H1 (cell line): Measurements from ENCODE around the gene NDRG2. TPM values are rescaled to one million over a fixed set of nuclear protein-coding genes. Genes with fewer than 3 reads are reported as not detected.

Experiments
- CTCF ChIA-PET: fragments of 300-600 bp; sonication (Branson Sonifier 250); formaldehyde crosslinking; loops from one replicate; lab custom pipeline; 2021; ENCODE audit not compliant: partially characterized antibody; lab: Charles Lee
- POLR2A ChIA-PET: fragments of 300-600 bp; sonication (Branson Sonifier 250); formaldehyde crosslinking; loops from one replicate; lab custom pipeline; 2021; ENCODE audit warnings: inconsistent platforms; ENCODE audit not compliant: partially characterized antibody; lab: Charles Lee
- DNase-seq, 2 experiments: peaks; one replicate each; pipeline versions ENCODE4 v3.0.0 to v3.0.0-alpha.2; 2010 to 2022; ENCODE audit warnings: low spot score in 2 of 2, low read depth in 1 of 2, mixed read lengths in 1 of 2
- FAIRE-seq: peaks from 2 replicates; lab custom pipeline; 2011; peaks lifted over from hg19 to GRCh38; lab: Jason Lieb, UNC
- H2AFZ ChIP-seq: 2 replicates; pipeline ENCODE4 v1.8.1; 2012; ENCODE audit warnings: low read length, inconsistent platforms
- H2AK5ac ChIP-seq: 2 replicates; pipeline ENCODE4 v1.6.1; 2013; ENCODE audit warnings: low read depth, low read length
- H2BK120ac ChIP-seq: replicated peaks from 2 replicates; pipeline ENCODE3; 2013; ENCODE audit warnings: low read depth, low read length, inconsistent platforms
- H2BK12ac ChIP-seq: 2 replicates; pipeline ENCODE4 v1.6.1; 2013; ENCODE audit warnings: low read depth, low read length
- H2BK15ac ChIP-seq: 2 replicates; pipeline ENCODE4 v1.6.1; 2013; ENCODE audit warnings: low read length
- H2BK20ac ChIP-seq: 2 replicates; pipeline ENCODE4 v1.6.1; 2013; ENCODE audit warnings: low read length
- H2BK5ac ChIP-seq: 2 replicates; pipeline ENCODE4 v1.6.1; 2013; ENCODE audit warnings: low read depth, low read length
- H3K14ac ChIP-seq: 2 replicates; pipeline ENCODE4 v1.6.1; 2013; ENCODE audit warnings: inconsistent platforms; ENCODE audit not compliant: insufficient read length
- H3K18ac ChIP-seq: 2 replicates; pipeline ENCODE4 v1.6.1; 2013; ENCODE audit warnings: low read length; ENCODE audit errors: extremely low read depth
- H3K23ac ChIP-seq: 2 replicates; pipeline ENCODE4 v1.6.1; 2013; ENCODE audit warnings: inconsistent platforms; ENCODE audit not compliant: insufficient read length
- H3K23me2 ChIP-seq: 2 replicates; pipeline ENCODE4 v1.6.1; 2013; ENCODE audit warnings: low read depth, low read length
- H3K27ac ChIP-seq: 2 replicates; pipeline ENCODE4 v1.6.1; 2011; ENCODE audit warnings: low read depth, low read length, inconsistent platforms
- H3K27me3 ChIP-seq, 4 experiments: replicated peaks in 1 of 4; 1 replicate in 1 of 4; 2 replicates in 3 of 4; pipeline versions ENCODE4 v1.6.1 to v1.8.1; 2011 to 2013; ENCODE audit warnings: low read length in 3 of 4, mild to moderate bottlenecking in 3 of 4, inconsistent platforms in 2 of 4, mixed read lengths in 2 of 4, moderate library complexity in 1 of 4; ENCODE audit not compliant: control insufficient read depth in 3 of 4, insufficient read depth in 3 of 4; ENCODE audit errors: extremely low read depth in 1 of 4
- H3K36me3 ChIP-seq, 4 experiments: 2 replicates each; pipeline versions ENCODE4 v1.6.1 to v1.8.1; 2011 to 2013; ENCODE audit warnings: mild to moderate bottlenecking in 4 of 4, low read length in 3 of 4, moderate library complexity in 2 of 4, control low read depth in 1 of 4, inconsistent platforms in 1 of 4; ENCODE audit not compliant: insufficient read depth in 4 of 4, control insufficient read depth in 2 of 4
- H3K4ac ChIP-seq: replicated peaks from 2 replicates; pipeline ENCODE3; 2013; ENCODE audit warnings: low read length, low read depth, mixed read lengths, inconsistent platforms; ENCODE audit not compliant: insufficient read length
- H3K4me1 ChIP-seq, 4 experiments: replicated peaks in 1 of 4; 1 replicate in 1 of 4; 2 replicates in 3 of 4; pipeline versions ENCODE4 v1.6.1 to v1.8.1; 2011 to 2013; ENCODE audit warnings: low read length in 3 of 4, inconsistent platforms in 2 of 4, mixed read lengths in 1 of 4; ENCODE audit not compliant: insufficient read depth in 4 of 4, control insufficient read depth in 3 of 4
- H3K4me2 ChIP-seq, 2 experiments: 2 replicates each; pipeline versions ENCODE4 v1.6.1 to v1.8.1; 2011 to 2013; ENCODE audit warnings: low read depth in 2 of 2, low read length in 2 of 2, control low read depth in 1 of 2, inconsistent platforms in 1 of 2, mild to moderate bottlenecking in 1 of 2; ENCODE audit not compliant: insufficient read depth in 1 of 2
- H3K4me3 ChIP-seq, 4 experiments: fragments of 200-600, 300-600 bp in 1 of 4; sonication (generic), shearing (Covaris generic), sonication (Bioruptor Twin) in 1 of 4; 2 replicates each; pipeline versions ENCODE4 v1.5.1 to v1.8.1; 2011 to 2016; ENCODE audit warnings: low read length in 4 of 4, low read depth in 3 of 4, control low read depth in 2 of 4, inconsistent platforms in 2 of 4, mild to moderate bottlenecking in 2 of 4, mixed read lengths in 1 of 4, moderate library complexity in 1 of 4; ENCODE audit not compliant: insufficient read depth in 2 of 4; ENCODE audit errors: extremely low read depth in 1 of 4
- H3K56ac ChIP-seq: replicated peaks from 2 replicates; pipeline ENCODE3; 2013; ENCODE audit warnings: low read depth, mild to moderate bottlenecking, mixed read lengths, low read length, inconsistent platforms; ENCODE audit not compliant: insufficient read length
- H3K79me1 ChIP-seq: 2 replicates; pipeline ENCODE4 v1.6.1; 2013; ENCODE audit warnings: low read depth, low read length, control low read depth
- H3K79me2 ChIP-seq, 2 experiments: 2 replicates each; pipeline versions ENCODE4 v1.6.1 to v1.8.1; 2012 to 2013; ENCODE audit warnings: low read length in 2 of 2, mild to moderate bottlenecking in 2 of 2, inconsistent platforms in 1 of 2; ENCODE audit not compliant: insufficient read depth in 2 of 2, control insufficient read depth in 1 of 2
- H3K9ac ChIP-seq, 4 experiments: replicated peaks in 1 of 4; 1 replicate in 1 of 4; 2 replicates in 3 of 4; pipeline versions ENCODE4 v1.6.1 to v1.8.1; 2011 to 2013; ENCODE audit warnings: low read depth in 3 of 4, low read length in 3 of 4, control low read depth in 2 of 4, mild to moderate bottlenecking in 2 of 4, moderate library complexity in 2 of 4, inconsistent platforms in 1 of 4; ENCODE audit errors: extremely low read depth in 1 of 4
- H3K9me3 ChIP-seq, 2 experiments: 2 replicates each; pipeline versions ENCODE4 v1.6.1 to v1.8.1; 2012 to 2013; ENCODE audit warnings: mild to moderate bottlenecking in 2 of 2, moderate library complexity in 2 of 2, control low read depth in 1 of 2, inconsistent platforms in 1 of 2, low read depth in 1 of 2, low read length in 1 of 2, mixed read lengths in 1 of 2; ENCODE audit not compliant: insufficient read depth in 2 of 2
- H4K20me1 ChIP-seq, 2 experiments: replicated peaks in 1 of 2; 2 replicates each; pipeline versions ENCODE3 to v1.8.1; 2011 to 2013; ENCODE audit warnings: inconsistent platforms in 2 of 2, low read length in 2 of 2, mild to moderate bottlenecking in 1 of 2; ENCODE audit not compliant: insufficient read depth in 2 of 2, control insufficient read depth in 1 of 2
- H4K5ac ChIP-seq: 2 replicates; pipeline ENCODE4 v1.6.1; 2013; ENCODE audit warnings: low read length, low read depth, mixed read lengths, inconsistent platforms; ENCODE audit not compliant: insufficient read length
- H4K8ac ChIP-seq: 2 replicates; pipeline ENCODE4 v1.8.0; 2013; ENCODE audit warnings: mild to moderate bottlenecking, moderate library complexity, low read length, inconsistent platforms; ENCODE audit not compliant: insufficient read depth; ENCODE audit errors: extremely low read depth
- H4K91ac ChIP-seq: replicated peaks from 2 replicates; pipeline ENCODE3; 2013; ENCODE audit warnings: low read length, mixed read lengths, inconsistent platforms; ENCODE audit not compliant: insufficient read length
- BCL11A ChIP-seq, 2 experiments: IDR thresholded peaks; one replicate each; pipeline ENCODE4 v1.6.1; 2011; ENCODE audit warnings: low read depth in 2 of 2, low read length in 2 of 2, mild to moderate bottlenecking in 2 of 2
- CREB1 ChIP-seq: IDR thresholded peaks from 2 replicates; pipeline ENCODE4 v1.6.1; 2012; ENCODE audit warnings: inconsistent platforms
- E2F6 ChIP-seq: IDR thresholded peaks from 2 replicates; pipeline ENCODE4 v1.6.1; 2012; ENCODE audit warnings: inconsistent platforms
- FOSL1 ChIP-seq: IDR thresholded peaks from 2 replicates; pipeline ENCODE4 v1.6.1; 2011; ENCODE audit warnings: mild to moderate bottlenecking, low read depth, low read length, moderate library complexity; ENCODE audit not compliant: insufficient read depth
- KDM1A ChIP-seq: fragments of 200-600, 300-600 bp; sonication (generic); IDR thresholded peaks from 2 replicates; pipeline ENCODE4 v1.7.1; 2016; ENCODE audit warnings: mild to moderate bottlenecking, low read length, borderline replicate concordance
- KDM4A ChIP-seq: IDR thresholded peaks from one replicate; pipeline ENCODE4 v1.7.1; 2012; ENCODE audit warnings: low read depth, mild to moderate bottlenecking, moderate library complexity, low read length, inconsistent platforms; ENCODE audit not compliant: severe bottlenecking
- MAFK ChIP-seq: IDR thresholded peaks from 2 replicates; pipeline ENCODE4 v1.6.1; 2012; ENCODE audit warnings: low read depth, mild to moderate bottlenecking, improper control_type of control experiment, low read length
- POU5F1 ChIP-seq: IDR thresholded peaks from 2 replicates; pipeline ENCODE4 v1.6.1; 2011; ENCODE audit warnings: low read depth, mild to moderate bottlenecking, low read length, moderate library complexity
- TBP ChIP-seq: IDR thresholded peaks from 2 replicates; pipeline ENCODE4 v1.6.1; 2011; ENCODE audit warnings: low read depth, low read length, improper control_type of control experiment
- WGBS, 2 experiments: shearing (Covaris generic) in 1 of 2; methylation state at CpG; one replicate each; pipeline versions ENCODE4 v1.1.6 to v1.1.7; 2013 to 2015; ENCODE audit warnings: low lambda C conversion rate in 2 of 2, mixed read lengths in 2 of 2, inconsistent platforms in 1 of 2, low coverage in 1 of 2, missing lambda C conversion rate in 1 of 2; ENCODE audit not compliant: insufficient replicate concordance in 2 of 2, insufficient coverage in 1 of 2, insufficient read length in 1 of 2; ENCODE audit errors: extremely low coverage in 1 of 2, missing lambda C conversion rate in 1 of 2; 5-methylcytosine and 5-hydroxymethylcytosine counted together
- polyA plus RNA-seq, 7 experiments: library from polyadenylated mRNA; depleted of rRNA in 3 of 7; stranded (reverse) in 5 of 7; unstranded in 2 of 7; fragments of >200 nt in 5 of 7; fragments of 200-250 nt in 2 of 7; gene quantifications; 1 replicate in 5 of 7; 2 replicates in 1 of 7; 4 replicates in 1 of 7; pipeline versions ENCODE4 v1.2.1 to v1.2.3, GENCODE V29; 2011 to 2013; ENCODE audit warnings: missing spikeins in 2 of 7, mixed read lengths in 2 of 7
- total RNA-seq: library from RNA; stranded (reverse); fragmentation: NEBNext Ultra II Directional; extraction: Animal tissue kit (Norgen Biotek cat#: 25700); gene quantifications from 2 replicates; pipeline ENCODE4 v1.2.1, GENCODE V29; 2021

Gene NDRG2
- total and polyA plus RNA-seq, 2 of the 8 experiments (the other 6 are each of a cell fraction or from before 2014, with no cell fraction given), result 29.9 to 48.6 TPM

DNA sequence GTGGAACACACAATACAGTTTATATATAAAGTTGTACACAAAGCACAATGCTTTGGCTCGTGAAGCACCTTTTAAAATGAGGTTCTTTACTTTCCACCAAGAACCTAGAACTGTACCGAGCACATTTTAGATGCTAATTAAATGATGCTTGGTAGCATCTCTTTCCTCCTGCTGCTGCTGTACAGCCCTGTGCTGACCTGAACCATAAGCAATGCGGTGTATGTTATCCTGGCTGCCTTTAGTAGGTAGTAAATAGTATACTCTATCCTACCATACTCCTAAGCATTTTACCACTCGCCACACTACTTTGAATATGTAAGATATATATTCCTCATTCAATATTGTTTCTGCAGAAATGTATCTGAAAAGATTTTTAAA, 29.9 kb upstream of the NDRG2 start:
- no peak overlapping the region for H3K18ac ChIP-seq
- no peak overlapping the region for H3K56ac ChIP-seq
- no peak overlapping the region for H2BK120ac ChIP-seq
- FAIRE-seq, result no peak
- 76% methylated on average over 4 of the region's 4 CpGs; no CpG with 5 or more reads in 1 of the 2 experiments for WGBS, 2 experiments
- DNase-seq, result no peak
- no peak overlapping the region for H2BK20ac ChIP-seq
- H3K4me1 ChIP-seq, result peaks cover 0 to 3% (median 0%) of the 10 kb centered on the region in 4 experiments; a peak in 2 of 7 replicates
- no peak overlapping the region for H2AFZ ChIP-seq
- no peak overlapping the region for H3K4me3 ChIP-seq
- no peak overlapping the region for H2BK12ac ChIP-seq
- no peak overlapping the region for H2BK15ac ChIP-seq
- H3K27me3 ChIP-seq, result no peaks in the 10 kb centered on the region; a peak in 1 of 7 replicates
- H4K8ac ChIP-seq, result no peak overlapping the region
- CTCF ChIA-PET, result no interaction called here
- no peak overlapping the region for H3K27ac ChIP-seq
- no peak overlapping the region for H3K9ac ChIP-seq
- TF ChIP-seq TBP (no peak), POU5F1 (no peak), CREB1 (no peak), KDM4A (no peak), MAFK (no peak), E2F6 (no peak), BCL11A (IDR thresholded peaks at IDR 0.05; ENCODE audit: low read depth in 2 of 2, low read length in 2 of 2) (no peak), FOSL1 (no peak), KDM1A (no peak)
- no peaks in the 10 kb centered on the region for H3K23me2 ChIP-seq
- H3K4me2 ChIP-seq, result no peak overlapping the region
- no peak overlapping the region for H3K14ac ChIP-seq
- H2BK5ac ChIP-seq, result no peak overlapping the region
- POLR2A ChIA-PET, result no interaction called here
- no peak overlapping the region for H4K5ac ChIP-seq
- H3K79me2 ChIP-seq, result no peaks in the 10 kb centered on the region
- no peak overlapping the region for H3K23ac ChIP-seq
- no peaks in the 10 kb centered on the region for H3K36me3 ChIP-seq
- no peak overlapping the region for H4K91ac ChIP-seq
- no peaks in the 10 kb centered on the region for H3K79me1 ChIP-seq
- no peaks in the 10 kb centered on the region for H4K20me1 ChIP-seq
- H3K4ac ChIP-seq, result no peak overlapping the region
- no peak overlapping the region for H2AK5ac ChIP-seq
- no peaks in the 10 kb centered on the region for H3K9me3 ChIP-seq
